ENCODE data around the gene PPM1E.
"Not testable (repeated sequence)": the region's sequence is repeated elsewhere in the genome, so short reads cannot be mapped to it uniquely, and the experiment has no call there.

The PPM1E gene

GRCh38 chr17:58783380-58783779 lies 27.7 kb downstream of the PPM1E start:
- DNase-seq: no peak

- DNase-seq: no peak
Observed at GRCh38 chr17:58785097-58785496, 29.4 kb downstream of the PPM1E start.

- no peak for DNase-seq
Observed at GRCh38 chr17:58786586-58787295, 31.1 kb downstream of the PPM1E start.

GRCh38 chr17:58788199-58788598 lies 32.5 kb downstream of the PPM1E start:
- DNase-seq: no peak

- DNase-seq: no peak
Observed at GRCh38 chr17:58789160-58789559, 33.5 kb downstream of the PPM1E start.

- DNase-seq: no peak
Observed at GRCh38 chr17:58789831-58790230, 34.2 kb downstream of the PPM1E start.

- DNase-seq: not testable (repeated sequence)
Observed at GRCh38 chr17:58794508-58794907, 38.9 kb downstream of the PPM1E start.

GRCh38 chr17:58802188-58802587 lies 46.5 kb downstream of the PPM1E start:
- no peak for DNase-seq

GRCh38 chr17:58806046-58806445 lies 50.4 kb downstream of the PPM1E start:
- DNase-seq: no peak

- no peak for DNase-seq
Observed at GRCh38 chr17:58808609-58809563, 53.2 kb downstream of the PPM1E start.

GRCh38 chr17:58809564-58809936 lies 53.9 kb downstream of the PPM1E start:
- DNase-seq: no peak

GRCh38 chr17:58811290-58811689 lies 55.6 kb downstream of the PPM1E start:
- DNase-seq: no peak

- no peak for DNase-seq
Observed at GRCh38 chr17:58813712-58814111, 58.1 kb downstream of the PPM1E start.

- DNase-seq: no peak
Observed at GRCh38 chr17:58818654-58819053, 63.0 kb downstream of the PPM1E start.

GRCh38 chr17:58822148-58823050 lies 66.7 kb downstream of the PPM1E start:
- DNase-seq: peak; percentile 17

GRCh38 chr17:58823051-58823525 lies 67.4 kb downstream of the PPM1E start:
- no peak for DNase-seq

GRCh38 chr17:58829172-58829637 lies 73.6 kb downstream of the PPM1E start:
- DNase-seq: no peak

- DNase-seq: no peak
Observed at GRCh38 chr17:58831780-58832179, 76.1 kb downstream of the PPM1E start.

GRCh38 chr17:58832514-58832913 lies 76.9 kb downstream of the PPM1E start:
- no peak for DNase-seq

GRCh38 chr17:58837699-58838098 lies 82.0 kb downstream of the PPM1E start:
- no peak for DNase-seq

- DNase-seq: no peak
Observed at GRCh38 chr17:58840820-58841612, 85.4 kb downstream of the PPM1E start.

- DNase-seq: not testable (repeated sequence)
Observed at GRCh38 chr17:58846413-58846812, 90.8 kb downstream of the PPM1E start.
